Measurements from ENCODE around the gene OR5K3. TPM values are rescaled to one million over a fixed set of nuclear protein-coding genes. Genes with fewer than 3 reads are reported as not detected.

The OR5K3 gene, protein sequence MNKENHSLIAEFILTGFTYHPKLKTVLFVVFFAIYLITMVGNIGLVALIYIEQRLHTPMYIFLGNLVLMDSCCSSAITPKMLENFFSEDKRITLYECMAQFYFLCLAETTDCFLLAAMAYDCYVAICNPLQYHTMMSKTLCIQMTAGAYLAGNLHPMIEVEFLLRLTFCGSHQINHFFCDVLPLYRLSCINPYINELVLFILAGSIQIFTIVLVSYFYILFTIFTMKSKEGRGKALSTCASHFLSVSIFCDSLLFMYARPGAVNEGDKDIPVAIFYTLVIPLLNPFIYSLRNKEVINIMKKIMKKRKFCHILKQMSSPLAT
- total RNA-seq (2012; rRNA removed): not detected in 2 replicates
- polyA plus RNA-seq (2012; rRNA removed): not detected in 2 replicates
- not detected in 2 replicates for polyA plus RNA-seq (2012; cell fraction: cytosol; rRNA removed)
- polyA plus RNA-seq (2012; cell fraction: nucleus; rRNA removed; ENCODE audit: low replicate concordance): not detected in 2 replicates
- Bru-seq, nascent RNA: not detected
- BruChase-seq, experiment 1, labeled RNA remaining after a 6-hour chase: not detected
- not detected for BruChase-seq, experiment 2, labeled RNA remaining after a 2-hour chase
- long read RNA-seq: 0 reads

GRCh38 chr3:98390366-98390765 lies at the start of gene OR5K3:
OR5K3 (plus strand) TSS chr3:98390666; CDS start chr3:98390666, 0 bp downstream.
- Histone ChIP-seq H4K8ac (ENCODE audit: low read depth in 2 of 2, low read length in 2 of 2) (no peak within 1 kb of the TSS), H3K9ac (ENCODE audit: low read depth, low read length) (no peak within 1 kb of the TSS), H3K4me1 (ENCODE audit: control insufficient read depth, insufficient read depth, low read length) (no peaks in the 10 kb centered on the region), H3K14ac (replicated peaks; ENCODE audit: low read depth, low read length) (no peak within 1 kb of the TSS), H2BK5ac (ENCODE audit: low read depth, low read length, poor library complexity, severe bottlenecking) (no peak within 1 kb of the TSS), H4K5ac (ENCODE audit: low read depth, low read length) (no peak within 1 kb of the TSS), H3K79me1 (ENCODE audit: low read depth in 1 of 2, low read length in 2 of 2) (no peaks in the 10 kb centered on the region), H2BK120ac (ENCODE audit: low read depth, low read length) (no peak within 1 kb of the TSS), H2AFZ (replicated peaks; ENCODE audit: low read length, poor library complexity) (no peak within 1 kb of the TSS), H4K91ac (ENCODE audit: insufficient read depth, low read depth, low read length) (no peak within 1 kb of the TSS), H2AK9ac (replicated peaks; ENCODE audit: low read depth, low read length, poor library complexity) (no peak within 1 kb of the TSS), H3K18ac (ENCODE audit: low read depth, low read length) (no peak within 1 kb of the TSS), H4K20me1 (ENCODE audit: insufficient read depth, low read length) (no peaks in the 10 kb centered on the region), H2BK15ac (ENCODE audit: low read depth, low read length) (no peak within 1 kb of the TSS), H2BK20ac (ENCODE audit: low read depth, low read length) (no peak within 1 kb of the TSS), H2AK5ac (ENCODE audit: low read depth, low read length) (no peak within 1 kb of the TSS), H3K27ac (ENCODE audit: insufficient read depth, low read length) (no peak within 1 kb of the TSS), H3K4me3 (ENCODE audit: insufficient read depth, low read depth, low read length) (no peak within 1 kb of the TSS), H3K36me3 (ENCODE audit: control insufficient read depth, insufficient read depth, low read length) (no peaks in the 10 kb centered on the region), H3K9me1 (ENCODE audit: insufficient read depth, low read length) (no peaks in the 10 kb centered on the region), H3K4me2 (ENCODE audit: low read depth, low read length) (no peak within 1 kb of the TSS), H3K56ac (ENCODE audit: extremely low read depth, insufficient read depth, low read length) (no peak within 1 kb of the TSS), H3K23ac (ENCODE audit: low read depth, low read length) (no peak within 1 kb of the TSS), H3K4ac (ENCODE audit: low read depth, low read length) (no peak within 1 kb of the TSS), H3K27me3 (ENCODE audit: control insufficient read depth, insufficient read depth, low read length) (no peaks in the 10 kb centered on the region), H3K9me3 (ENCODE audit: control insufficient read depth, insufficient read depth, low read length) (no peaks in the 10 kb centered on the region)
- TF ChIP-seq NFE2L2 (IDR thresholded peaks at IDR 0.05; ENCODE audit: low read depth, low read length): no peak
- TF ChIP-seq RCOR1 (IDR thresholded peaks at IDR 0.05; ENCODE audit: insufficient replicate concordance, low read length): no peak
- TF ChIP-seq USF2 (IDR thresholded peaks at IDR 0.05; ENCODE audit: low read depth, low read length): no peak
- TF ChIP-seq CEBPB (IDR thresholded peaks at IDR 0.05; ENCODE audit: low read depth, low read length): no peak
- no peak for TF ChIP-seq RAD21 (IDR thresholded peaks at IDR 0.05; ENCODE audit: low read length)
- TF ChIP-seq MXI1 (IDR thresholded peaks at IDR 0.05; ENCODE audit: borderline replicate concordance, low read depth, low read length): no peak
- no peak for TF ChIP-seq POLR2A (IDR thresholded peaks at IDR 0.05; ENCODE audit: low read depth, low read length)
- TF ChIP-seq SMC3 (IDR thresholded peaks at IDR 0.05; ENCODE audit: low read depth, low read length): no peak
- no peak for TF ChIP-seq MAZ (IDR thresholded peaks at IDR 0.05; ENCODE audit: borderline replicate concordance, low read depth, low read length)
- TF ChIP-seq, protein P1, sequence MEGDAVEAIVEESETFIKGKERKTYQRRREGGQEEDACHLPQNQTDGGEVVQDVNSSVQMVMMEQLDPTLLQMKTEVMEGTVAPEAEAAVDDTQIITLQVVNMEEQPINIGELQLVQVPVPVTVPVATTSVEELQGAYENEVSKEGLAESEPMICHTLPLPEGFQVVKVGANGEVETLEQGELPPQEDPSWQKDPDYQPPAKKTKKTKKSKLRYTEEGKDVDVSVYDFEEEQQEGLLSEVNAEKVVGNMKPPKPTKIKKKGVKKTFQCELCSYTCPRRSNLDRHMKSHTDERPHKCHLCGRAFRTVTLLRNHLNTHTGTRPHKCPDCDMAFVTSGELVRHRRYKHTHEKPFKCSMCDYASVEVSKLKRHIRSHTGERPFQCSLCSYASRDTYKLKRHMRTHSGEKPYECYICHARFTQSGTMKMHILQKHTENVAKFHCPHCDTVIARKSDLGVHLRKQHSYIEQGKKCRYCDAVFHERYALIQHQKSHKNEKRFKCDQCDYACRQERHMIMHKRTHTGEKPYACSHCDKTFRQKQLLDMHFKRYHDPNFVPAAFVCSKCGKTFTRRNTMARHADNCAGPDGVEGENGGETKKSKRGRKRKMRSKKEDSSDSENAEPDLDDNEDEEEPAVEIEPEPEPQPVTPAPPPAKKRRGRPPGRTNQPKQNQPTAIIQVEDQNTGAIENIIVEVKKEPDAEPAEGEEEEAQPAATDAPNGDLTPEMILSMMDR (conservative IDR thresholded peaks at IDR 0.05; ENCODE audit: low read depth, low read length): no peak
- no peak for TF ChIP-seq FOS (IDR thresholded peaks at IDR 0.05; ENCODE audit: low read depth, low read length)
- no peak for TF ChIP-seq BHLHE40 (IDR thresholded peaks at IDR 0.05; ENCODE audit: low read depth, low read length)
- no peak for TF ChIP-seq ELK1 (IDR thresholded peaks at IDR 0.05; ENCODE audit: borderline replicate concordance, low read depth, low read length)
- ATAC-seq (ENCODE audit: low read depth) (no peak), DNase-seq (no peak)
- ChIA-PET POLR2A (ENCODE audit: unreplicated experiment) (no interaction called here), CTCF (no interaction called here)
- dilution Hi-C loops (cut with HindIII; ENCODE audit: low sequenced_read_pairs, unreplicated experiment) (no loop called here), intact Hi-C loops (cut with micrococcal nuclease) (no loop called here), in situ Hi-C loops (cut with MboI; ENCODE audit: low sequenced_read_pairs) (no loop called here)
- BruUV-seq (replicated peaks): no TSS peak
